COLO829 (cell line): ENCODE results near the gene MPHOSPH10.
"Not testable (repeated sequence)": the region's sequence is repeated elsewhere in the genome, so short reads cannot be mapped to it uniquely, and the experiment has no call there.

Experiments
- DNase-seq: peaks from one replicate; pipeline ENCODE4 v3.0.0; 2012; ENCODE audit warnings: low spot score

The MPHOSPH10 gene

DNA sequence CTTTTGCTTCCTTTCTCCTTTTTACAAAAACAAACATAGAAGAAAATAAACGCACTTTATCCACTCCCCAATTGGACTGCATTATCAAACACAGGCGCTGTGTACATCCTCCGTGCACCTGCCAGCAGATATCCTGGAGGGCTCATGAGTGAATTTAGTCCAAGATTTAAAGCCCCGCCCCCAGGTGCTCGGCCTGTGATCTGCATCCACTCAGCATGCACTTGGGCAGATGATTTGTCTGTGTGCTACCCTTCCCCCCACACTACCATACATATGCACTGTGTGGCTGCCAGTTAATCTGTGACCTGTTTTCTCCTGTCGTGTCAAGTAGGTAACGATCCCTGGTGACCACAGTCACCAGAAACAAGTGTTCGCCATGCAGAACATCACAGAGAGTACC lies 48.4 kb downstream of the MPHOSPH10 start:
- DNase-seq = not testable (repeated sequence)

DNA sequence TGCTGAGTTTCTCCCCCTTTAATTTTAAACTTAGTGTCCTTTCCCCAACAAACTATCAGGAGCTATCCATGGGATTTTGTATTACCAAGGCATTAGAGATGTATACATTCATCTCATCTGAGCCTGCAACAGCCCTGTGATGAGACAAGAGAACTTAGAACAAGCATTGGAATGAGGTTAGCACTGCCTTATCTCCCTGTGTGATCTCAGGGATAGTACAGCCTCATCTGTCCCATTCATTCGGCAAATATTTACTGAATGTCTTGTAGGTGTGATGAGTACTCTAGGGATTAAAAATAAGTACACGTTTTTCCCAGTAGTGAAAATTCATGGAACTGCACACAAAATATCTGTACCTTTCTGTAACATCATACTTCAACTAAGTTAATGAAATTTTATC lies 50.9 kb downstream of the MPHOSPH10 start:
- DNase-seq = no peak

DNA sequence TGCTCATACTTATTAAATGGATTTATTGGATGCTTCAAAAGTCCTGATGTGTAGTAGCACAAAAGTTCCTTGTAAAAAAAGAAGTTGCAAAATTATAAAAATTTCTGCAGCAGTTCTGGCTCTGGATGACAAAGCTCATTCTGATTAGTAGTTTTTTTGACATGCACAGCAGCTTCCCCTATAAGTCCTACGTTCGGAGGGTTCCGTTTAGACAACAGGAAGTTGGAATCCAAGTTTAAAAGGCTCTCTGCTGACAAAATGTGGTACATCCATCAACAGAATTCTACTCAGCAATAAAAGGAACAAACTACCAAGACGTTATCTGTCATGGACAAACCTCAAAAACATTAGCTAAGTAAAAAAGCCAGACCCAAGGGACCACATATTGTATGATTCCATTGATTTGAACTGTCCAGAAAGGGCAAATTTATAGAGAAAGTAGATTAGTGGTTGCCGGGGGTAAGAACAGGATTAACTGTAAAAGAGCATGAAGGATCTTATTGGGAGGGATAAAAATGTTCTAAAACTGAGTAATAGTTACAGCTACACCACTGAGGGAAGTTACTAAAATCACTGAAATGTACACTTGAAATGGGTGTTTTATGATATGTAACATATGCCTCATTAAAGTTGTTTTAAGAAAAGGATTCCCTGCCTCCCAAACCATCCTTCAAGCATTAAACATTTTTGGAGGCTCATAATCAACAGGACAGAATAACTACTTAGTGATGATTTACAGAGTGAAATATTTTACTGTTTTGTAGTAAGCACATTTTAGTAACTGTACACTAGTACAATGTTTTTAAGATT lies 53.1 kb downstream of the MPHOSPH10 start:
- DNase-seq = not testable (repeated sequence)

DNA sequence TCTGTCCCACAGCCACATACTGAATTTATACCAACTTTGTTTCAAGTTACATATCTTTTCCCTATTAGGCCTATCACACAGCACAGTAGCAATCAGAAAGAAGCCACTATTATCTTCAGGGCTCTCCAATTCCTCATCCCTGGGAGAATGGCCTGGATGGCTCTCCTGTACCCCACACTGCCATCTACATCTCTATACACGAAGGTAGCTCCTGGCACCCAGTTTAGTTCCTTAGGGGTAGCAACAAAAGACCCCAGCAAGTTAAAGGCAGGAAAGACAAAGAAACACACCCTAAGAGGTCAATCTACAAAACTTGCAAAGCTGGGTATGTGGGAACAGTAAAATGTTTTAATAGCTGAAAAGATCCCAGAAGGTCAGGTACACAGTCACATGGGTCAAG lies 56.5 kb downstream of the MPHOSPH10 start:
- DNase-seq = no peak

DNA sequence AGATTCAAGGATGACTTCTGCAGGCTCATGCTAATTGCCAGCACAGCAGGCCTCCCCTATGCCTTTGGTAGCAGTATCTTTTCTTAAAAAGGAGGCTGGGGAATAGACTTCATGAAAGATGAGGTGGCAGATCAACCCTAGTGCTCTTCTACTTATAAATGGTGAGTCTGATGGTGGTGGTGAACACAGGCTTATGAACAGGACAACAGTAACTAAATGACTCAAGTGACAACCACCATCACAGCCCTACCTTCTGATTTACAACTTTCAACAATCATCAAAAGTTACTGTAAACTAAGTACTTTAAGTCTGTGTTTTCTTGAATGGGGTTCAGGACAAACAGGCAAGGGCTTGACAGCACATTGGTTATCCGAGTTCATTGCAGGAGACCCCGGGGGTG lies 57.2 kb downstream of the MPHOSPH10 start:
- DNase-seq = no peak

DNA sequence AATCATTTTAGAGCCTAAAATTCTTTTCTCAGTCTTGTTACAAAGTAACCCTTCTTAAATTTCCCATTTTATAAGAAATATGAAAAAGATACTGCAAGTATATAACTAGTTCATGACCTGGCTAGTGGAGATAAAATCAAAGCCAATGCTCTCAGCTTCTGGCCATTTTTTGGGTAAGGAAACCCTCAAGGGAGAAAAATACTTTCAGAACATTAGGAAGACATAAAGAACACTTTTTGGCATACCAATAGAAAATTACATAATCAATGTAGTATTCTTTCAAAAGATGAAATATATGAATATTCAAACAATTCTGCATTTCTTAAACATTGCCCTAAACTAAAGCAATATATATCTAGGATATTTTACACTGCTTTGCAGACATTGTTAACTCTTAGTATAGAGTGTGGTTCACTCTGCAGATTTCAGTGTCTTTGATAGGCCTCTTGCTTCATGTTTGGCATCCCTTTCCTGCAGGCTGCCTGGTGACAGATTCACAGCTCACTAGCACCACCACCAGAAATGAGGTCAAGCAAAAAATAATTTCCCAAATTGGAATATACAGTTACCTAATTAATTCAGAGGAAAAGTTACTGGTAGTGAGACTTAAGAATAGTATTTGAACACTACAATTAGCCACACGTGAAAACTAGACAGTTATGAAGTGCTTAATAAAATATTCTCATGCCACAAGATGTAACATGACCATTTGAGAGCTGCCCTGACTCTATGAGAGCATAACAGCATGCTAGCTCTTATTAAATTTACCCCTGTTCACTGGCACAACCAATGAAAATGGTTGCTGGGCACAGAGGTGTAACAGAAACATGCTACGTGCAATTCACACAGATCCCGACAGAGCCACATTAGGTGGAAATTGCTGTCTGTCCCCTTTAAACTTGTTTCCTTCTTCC lies 60.5 kb downstream of the MPHOSPH10 start:
- no peak for DNase-seq

DNA sequence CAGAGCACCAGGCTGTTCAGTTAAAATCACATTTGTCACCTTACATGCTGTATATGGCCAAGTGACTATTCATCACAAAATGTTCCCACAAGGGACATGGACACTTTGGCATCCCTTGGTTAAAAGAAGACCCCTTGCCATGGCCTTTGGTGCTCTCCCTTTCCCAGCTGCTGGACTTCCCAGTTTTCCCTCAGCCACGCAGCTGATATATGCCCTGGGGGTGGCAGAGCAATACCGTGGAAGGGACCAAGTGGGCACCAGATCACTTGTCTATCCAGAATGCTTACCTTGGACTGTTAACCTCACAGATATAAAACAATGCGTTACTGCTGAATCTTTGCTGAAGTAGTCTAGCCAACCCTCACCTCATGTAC lies 61.1 kb downstream of the MPHOSPH10 start:
- DNase-seq = no peak
